ENCODE results near the gene TERB1.

TERB1 gene

DNA sequence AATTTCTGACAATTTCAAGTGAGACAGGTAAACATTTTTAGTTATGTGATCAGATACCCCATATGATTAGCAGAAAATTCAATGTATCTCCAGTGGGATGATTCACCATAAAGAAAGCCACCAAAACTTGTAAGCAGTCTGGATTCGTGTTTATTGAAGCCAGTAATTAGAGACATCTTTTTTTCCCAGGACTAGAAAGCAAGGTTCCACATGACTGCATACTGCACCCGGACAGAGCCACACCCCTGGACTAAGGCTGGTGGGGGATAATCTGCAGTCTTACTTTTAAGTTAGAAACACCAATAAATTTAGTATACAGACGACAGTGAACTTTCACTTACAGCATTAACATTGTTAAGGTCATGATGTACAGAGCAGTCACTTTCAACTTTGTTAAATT is 80.6 kb downstream of the TERB1 start:
- TF ChIP-seq, protein P1, sequence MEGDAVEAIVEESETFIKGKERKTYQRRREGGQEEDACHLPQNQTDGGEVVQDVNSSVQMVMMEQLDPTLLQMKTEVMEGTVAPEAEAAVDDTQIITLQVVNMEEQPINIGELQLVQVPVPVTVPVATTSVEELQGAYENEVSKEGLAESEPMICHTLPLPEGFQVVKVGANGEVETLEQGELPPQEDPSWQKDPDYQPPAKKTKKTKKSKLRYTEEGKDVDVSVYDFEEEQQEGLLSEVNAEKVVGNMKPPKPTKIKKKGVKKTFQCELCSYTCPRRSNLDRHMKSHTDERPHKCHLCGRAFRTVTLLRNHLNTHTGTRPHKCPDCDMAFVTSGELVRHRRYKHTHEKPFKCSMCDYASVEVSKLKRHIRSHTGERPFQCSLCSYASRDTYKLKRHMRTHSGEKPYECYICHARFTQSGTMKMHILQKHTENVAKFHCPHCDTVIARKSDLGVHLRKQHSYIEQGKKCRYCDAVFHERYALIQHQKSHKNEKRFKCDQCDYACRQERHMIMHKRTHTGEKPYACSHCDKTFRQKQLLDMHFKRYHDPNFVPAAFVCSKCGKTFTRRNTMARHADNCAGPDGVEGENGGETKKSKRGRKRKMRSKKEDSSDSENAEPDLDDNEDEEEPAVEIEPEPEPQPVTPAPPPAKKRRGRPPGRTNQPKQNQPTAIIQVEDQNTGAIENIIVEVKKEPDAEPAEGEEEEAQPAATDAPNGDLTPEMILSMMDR (conservative IDR thresholded peaks at IDR 0.05; ENCODE audit: low read length): no peak
- TF ChIP-seq EZH2phosphoT487 (IDR thresholded peaks at IDR 0.05; ENCODE audit: borderline replicate concordance): no peak
- H3K79me2 ChIP-seq (ENCODE audit: insufficient read depth, low read length): no peaks in the 10 kb centered on the region
- H2AFZ ChIP-seq (ENCODE audit: low read length): no peak overlapping the region
- no peaks in the 10 kb centered on the region for H3K4me1 ChIP-seq (ENCODE audit: insufficient read depth, low read length, poor library complexity, severe bottlenecking)
- peaks cover 50% of the 10 kb centered on the region; the same call in 1 of the 2 replicates for H3K36me3 ChIP-seq (ENCODE audit: insufficient read depth, low read length)
- no peak overlapping the region for H3K9ac ChIP-seq (ENCODE audit: low read depth, low read length, poor library complexity, severe bottlenecking)
- no peaks in the 10 kb centered on the region; the same call in 1 of the 2 replicates for H3F3A ChIP-seq (ENCODE audit: low read depth)
- H3K4me2 ChIP-seq (ENCODE audit: low read depth, low read length, poor library complexity, severe bottlenecking): no peak overlapping the region
- H4K20me1 ChIP-seq (ENCODE audit: insufficient read depth, low read length, poor library complexity, severe bottlenecking): no peaks in the 10 kb centered on the region
- no peaks in the 10 kb centered on the region for H3K9me2 ChIP-seq (replicated peaks; ENCODE audit: low read depth, low read length)
- H3K4me3 ChIP-seq (ENCODE audit: low read length, poor library complexity, severe bottlenecking): no peak overlapping the region
- no peaks in the 10 kb centered on the region for H3K27me3 ChIP-seq (ENCODE audit: insufficient read depth, low read length, poor library complexity, severe bottlenecking)
- no peaks in the 10 kb centered on the region for H3K9me3 ChIP-seq (ENCODE audit: insufficient read depth, low read depth, low read length)

DNA sequence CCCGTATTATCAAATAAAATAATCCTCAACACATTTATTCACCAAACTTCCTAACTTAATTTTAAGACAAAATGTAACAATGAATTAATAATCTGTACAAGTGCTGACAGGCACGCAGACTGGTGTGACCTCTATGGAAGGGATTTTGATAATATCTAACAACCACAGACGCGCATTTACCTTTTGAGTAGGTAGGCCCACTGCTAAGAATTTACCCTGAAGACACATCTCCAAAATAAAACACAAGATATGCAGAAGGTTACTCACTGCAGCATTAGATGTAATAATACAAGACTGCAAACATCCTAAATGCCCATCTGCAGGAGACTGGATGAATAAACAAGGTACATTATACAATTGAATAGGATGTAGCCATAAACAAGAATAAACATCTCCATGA is 82.1 kb downstream of the TERB1 start:
- Histone ChIP-seq H3K9me2 (replicated peaks; ENCODE audit: low read depth, low read length) (no peaks in the 10 kb centered on the region), H3K9ac (ENCODE audit: low read depth, low read length, poor library complexity, severe bottlenecking) (no peak overlapping the region), H3K36me3 (ENCODE audit: insufficient read depth, low read length) (peaks cover 35% of the 10 kb centered on the region; the same call in 1 of the 2 replicates), H3K4me1 (ENCODE audit: insufficient read depth, low read length, poor library complexity, severe bottlenecking) (no peaks in the 10 kb centered on the region), H3K4me2 (ENCODE audit: low read depth, low read length, poor library complexity, severe bottlenecking) (no peak overlapping the region), H3K79me2 (ENCODE audit: insufficient read depth, low read length) (no peaks in the 10 kb centered on the region), H2AFZ (ENCODE audit: low read length) (no peak overlapping the region), H3F3A (ENCODE audit: low read depth) (no peaks in the 10 kb centered on the region; the same call in 1 of the 2 replicates), H3K4me3 (ENCODE audit: low read length, poor library complexity, severe bottlenecking) (no peak overlapping the region), H3K27me3 (ENCODE audit: insufficient read depth, low read length, poor library complexity, severe bottlenecking) (no peaks in the 10 kb centered on the region), H4K20me1 (ENCODE audit: insufficient read depth, low read length, poor library complexity, severe bottlenecking) (no peaks in the 10 kb centered on the region), H3K9me3 (ENCODE audit: insufficient read depth, low read depth, low read length) (no peaks in the 10 kb centered on the region)
- no peak for TF ChIP-seq EZH2phosphoT487 (IDR thresholded peaks at IDR 0.05; ENCODE audit: borderline replicate concordance)
- TF ChIP-seq, protein P1 (conservative IDR thresholded peaks at IDR 0.05; ENCODE audit: low read length): no peak

DNA sequence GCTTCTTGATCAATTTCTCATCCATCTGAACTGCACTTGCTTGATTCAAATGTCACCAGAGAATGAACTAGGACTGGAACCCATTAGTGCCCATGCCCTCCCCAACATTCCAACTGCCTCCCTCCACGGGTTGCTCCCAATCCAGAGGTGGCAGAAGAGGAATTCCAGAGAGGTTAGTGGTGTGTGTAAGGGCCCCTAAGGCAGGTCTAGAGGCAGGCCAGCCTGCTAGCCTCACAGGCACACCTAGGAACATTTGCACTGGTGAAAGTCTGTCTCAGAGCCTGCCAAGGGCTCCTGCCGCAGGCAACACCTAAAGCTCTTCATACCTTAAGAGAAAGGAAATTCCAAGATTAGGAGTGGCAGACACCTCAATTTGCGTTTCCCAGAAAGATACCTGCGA is 83.6 kb downstream of the TERB1 start:
- H3K4me1 ChIP-seq (ENCODE audit: insufficient read depth, low read length, poor library complexity, severe bottlenecking): no peaks in the 10 kb centered on the region
- no peak overlapping the region for H3K4me2 ChIP-seq (ENCODE audit: low read depth, low read length, poor library complexity, severe bottlenecking)
- H3K9me3 ChIP-seq (ENCODE audit: insufficient read depth, low read depth, low read length): no peaks in the 10 kb centered on the region
- no peaks in the 10 kb centered on the region; the same call in 1 of the 2 replicates for H3F3A ChIP-seq (ENCODE audit: low read depth)
- H2AFZ ChIP-seq (ENCODE audit: low read length): no peak overlapping the region
- H3K9ac ChIP-seq (ENCODE audit: low read depth, low read length, poor library complexity, severe bottlenecking): no peak overlapping the region
- H3K4me3 ChIP-seq (ENCODE audit: low read length, poor library complexity, severe bottlenecking): no peak overlapping the region
- no peaks in the 10 kb centered on the region for H3K79me2 ChIP-seq (ENCODE audit: insufficient read depth, low read length)
- no peaks in the 10 kb centered on the region for H4K20me1 ChIP-seq (ENCODE audit: insufficient read depth, low read length, poor library complexity, severe bottlenecking)
- no peaks in the 10 kb centered on the region for H3K9me2 ChIP-seq (replicated peaks; ENCODE audit: low read depth, low read length)
- no peaks in the 10 kb centered on the region for H3K27me3 ChIP-seq (ENCODE audit: insufficient read depth, low read length, poor library complexity, severe bottlenecking)
- TF ChIP-seq, protein P1 (conservative IDR thresholded peaks at IDR 0.05; ENCODE audit: low read length): no peak
- no peak for TF ChIP-seq EZH2phosphoT487 (IDR thresholded peaks at IDR 0.05; ENCODE audit: borderline replicate concordance)
- peaks cover 21% of the 10 kb centered on the region; the same call in 1 of the 2 replicates for H3K36me3 ChIP-seq (ENCODE audit: insufficient read depth, low read length)

Measured in Loucy (cell line).